K562 (cell line): Measurements from ENCODE around the gene LETM1. TPM values are rescaled to one million over a fixed set of nuclear protein-coding genes. Genes with fewer than 3 reads are reported as not detected.

ENCODE experiments used
- ATAC-seq: fragments of 200-7000 bp; cut with Tn5 transposase; 3 replicates; pipeline ENCODE4 v1.9.1; 2020; ENCODE audit warnings: moderate library complexity
- BruUV-seq: library from RNA; stranded (reverse); fragments of 400-500 nt; replicated peaks from 2 replicates; lab custom pipeline; 2021; lab: Mats Ljungman, UMichigan
- CTCF ChIA-PET: fragments of 300-600 bp; formaldehyde crosslinking; extraction: SDS; loops from one replicate; lab custom pipeline; 2021; ENCODE audit warnings: low intra/inter-chr PET ratio; lab: Yijun Ruan, JAX
- POLR2A ChIA-PET: fragments of 300-600, 350-650 bp; sonication (Branson Sonifier 250); formaldehyde crosslinking; extraction: SDS; loops from one replicate; lab custom pipeline; 2021; ENCODE audit warnings: antibody characterized with exemption, inconsistent platforms; lab: Yijun Ruan, JAX
- DNase-seq, 4 experiments: peaks; one replicate each; pipeline versions ENCODE4 v3.0.0 to v3.0.0-alpha.2; 2011 to 2018; ENCODE audit warnings: low spot score in 3 of 4, mixed read lengths in 3 of 4; ENCODE audit errors: extremely low read depth in 1 of 4
- FAIRE-seq: peaks from 2 replicates; lab custom pipeline; 2011; peaks lifted over from hg19 to GRCh38; lab: Jason Lieb, UNC
- H2AFZ ChIP-seq: 2 replicates; pipeline ENCODE4 v1.6.0; 2011; ENCODE audit warnings: low read depth, low read length, control low read depth, inconsistent platforms
- H3K27ac ChIP-seq: fragments of 200-600 bp; 3 replicates; pipeline ENCODE4 v1.8.0; 2011; ENCODE audit warnings: low read depth, mild to moderate bottlenecking, control low read depth, inconsistent platforms, low read length, moderate library complexity, mixed read lengths; ENCODE audit errors: extremely low read depth
- H3K27me3 ChIP-seq, 2 experiments: fragments of 300-600 bp in 1 of 2; 2 replicates in 1 of 2; 3 replicates in 1 of 2; pipeline versions ENCODE4 v1.6.0 to v1.8.0; 2011; ENCODE audit warnings: inconsistent platforms in 2 of 2, low read length in 2 of 2, mild to moderate bottlenecking in 1 of 2, mixed read lengths in 1 of 2, moderate library complexity in 1 of 2; ENCODE audit not compliant: control insufficient read depth in 2 of 2, insufficient read depth in 2 of 2
- H3K36me3 ChIP-seq: fragments of 300-600 bp; 3 replicates; pipeline ENCODE4 v1.8.0; 2011; ENCODE audit warnings: mild to moderate bottlenecking, low read length, inconsistent platforms; ENCODE audit not compliant: control insufficient read depth, insufficient read depth
- H3K4me1 ChIP-seq, 2 experiments: fragments of 200-600 bp in 1 of 2; replicated peaks in 1 of 2; 2 replicates in 1 of 2; 3 replicates in 1 of 2; pipeline versions ENCODE4 v1.5.1 to v1.8.0; 2011; ENCODE audit warnings: inconsistent platforms in 2 of 2, low read length in 2 of 2, mild to moderate bottlenecking in 1 of 2, mixed read lengths in 1 of 2, moderate library complexity in 1 of 2; ENCODE audit not compliant: control insufficient read depth in 2 of 2, insufficient read depth in 2 of 2
- H3K4me2 ChIP-seq: 2 replicates; pipeline ENCODE4 v1.6.1; 2011; ENCODE audit warnings: low read length, control low read depth, inconsistent platforms, mixed read lengths; ENCODE audit not compliant: insufficient read depth
- H3K4me3 ChIP-seq: fragments of 200-600 bp; sonication (generic), shearing (Covaris generic); 2 replicates; pipeline ENCODE4 v1.5.1; 2016; ENCODE audit warnings: control low read depth, inconsistent platforms
- H3K79me2 ChIP-seq: fragments of 200-600 bp; 3 replicates; pipeline ENCODE4 v1.8.0; 2011; ENCODE audit warnings: low read length, inconsistent platforms; ENCODE audit not compliant: control insufficient read depth, insufficient read depth
- H3K9ac ChIP-seq, 2 experiments: 2 replicates each; pipeline versions ENCODE4 v1.6.0 to v1.6.1; 2011; ENCODE audit warnings: low read depth in 2 of 2, low read length in 2 of 2, control low read depth in 1 of 2, inconsistent platforms in 1 of 2, mild to moderate bottlenecking in 1 of 2, mixed read lengths in 1 of 2; ENCODE audit not compliant: insufficient read depth in 1 of 2
- H3K9me1 ChIP-seq: one replicate; pipeline ENCODE4 v1.6.0; 2011; ENCODE audit warnings: inconsistent platforms, mild to moderate bottlenecking, low read length, moderate library complexity; ENCODE audit not compliant: control insufficient read depth, insufficient read depth
- H3K9me3 ChIP-seq: replicated peaks from 2 replicates; pipeline ENCODE4 v1.5.1; 2011; ENCODE audit warnings: low read depth, low read length, inconsistent platforms; ENCODE audit not compliant: control insufficient read depth, insufficient read depth
- H4K20me1 ChIP-seq: replicated peaks from 2 replicates; pipeline ENCODE4 v1.6.1; 2011; ENCODE audit warnings: low read length, inconsistent platforms, mixed read lengths; ENCODE audit not compliant: control insufficient read depth, insufficient read depth
- ATF6 ChIP-seq: sonication (generic); formaldehyde crosslinking; IDR thresholded peaks from 2 replicates; pipeline ENCODE4 v1.4.0; 2020; ENCODE audit warnings: mild to moderate bottlenecking, missing genetic modification reagents
- FOXK1 ChIP-seq: sonication (generic); formaldehyde crosslinking; IDR thresholded peaks from 2 replicates; pipeline ENCODE4 v1.8.0; 2022; ENCODE audit warnings: missing genetic modification reagents, mild to moderate bottlenecking, borderline replicate concordance
- KDM2B ChIP-seq: fragments of 250-450 bp; sonication (Bioruptor Pico); IDR thresholded peaks from 2 replicates; pipeline ENCODE4 v1.8.0; 2021; ENCODE audit warnings: mild to moderate bottlenecking, moderate library complexity
- KLF10 ChIP-seq: fragments of 250-450 bp; sonication (Bioruptor Pico); IDR thresholded peaks from 2 replicates; pipeline ENCODE4 v1.6.1; 2021; ENCODE audit warnings: matching md5 sums
- MAZ ChIP-seq, 2 experiments: fragments of 450-650 bp in 1 of 2; sonication (generic) in 1 of 2; formaldehyde crosslinking; IDR thresholded peaks in 1 of 2; conservative IDR thresholded peaks in 1 of 2; 2 replicates each; pipeline versions ENCODE4 v1.4.0 to v1.5.0; 2020; ENCODE audit warnings: mild to moderate bottlenecking in 1 of 2, missing genetic modification reagents in 1 of 2
- NR2C2 ChIP-seq, 2 experiments: fragments of 200-800 bp in 1 of 2; sonication (Bioruptor generic) in 1 of 2; sonication (generic) in 1 of 2; formaldehyde crosslinking in 1 of 2; IDR thresholded peaks; 2 replicates each; pipeline versions ENCODE4 v1.6.1 to v1.8.0; 2016 to 2022; ENCODE audit warnings: mild to moderate bottlenecking in 1 of 2, missing compliant biosample characterization in 1 of 2, missing genetic modification characterization in 1 of 2, missing genetic modification reagents in 1 of 2
- NR3C1 ChIP-seq: sonication (generic); formaldehyde crosslinking; IDR thresholded peaks from 2 replicates; pipeline ENCODE4 v1.8.1; 2022; ENCODE audit warnings: missing genetic modification reagents
- NR4A1 ChIP-seq, 2 experiments: fragments of 250-450 bp in 1 of 2; fragments of 450-650 bp in 1 of 2; sonication (Bioruptor Pico) in 1 of 2; IDR thresholded peaks; 2 replicates each; pipeline versions ENCODE4 v1.4.0 to v1.6.1; 2016 to 2020; ENCODE audit warnings: mild to moderate bottlenecking in 2 of 2, missing compliant biosample characterization in 1 of 2, missing genetic modification characterization in 1 of 2, moderate library complexity in 1 of 2
- POLR2G ChIP-seq: fragments of 200-400 bp; formaldehyde crosslinking; IDR thresholded peaks from 2 replicates; pipeline ENCODE4 v1.6.1; 2017; ENCODE audit warnings: low read depth, mild to moderate bottlenecking, antibody characterized with exemption, low read length, moderate library complexity
- RUNX1 ChIP-seq: sonication (generic); IDR thresholded peaks from 2 replicates; pipeline ENCODE4 v1.6.1; 2016; ENCODE audit warnings: antibody characterized with exemption, low read depth
- SMARCA5 ChIP-seq: fragments of 450-650 bp; IDR thresholded peaks from 2 replicates; pipeline ENCODE4 v1.6.1; 2016
- TAL1 ChIP-seq: fragments of 450-650 bp; IDR thresholded peaks from 2 replicates; pipeline ENCODE4 v1.6.1; 2016; ENCODE audit warnings: mild to moderate bottlenecking
- TOE1 ChIP-seq, 2 experiments: fragments of 450-650 bp in 1 of 2; sonication (generic) in 1 of 2; formaldehyde crosslinking in 1 of 2; IDR thresholded peaks; 2 replicates each; pipeline versions ENCODE4 v1.7.1 to v1.8.0; 2016 to 2022; ENCODE audit warnings: borderline replicate concordance in 2 of 2, mild to moderate bottlenecking in 2 of 2, antibody characterized with exemption in 1 of 2, inconsistent platforms in 1 of 2, low read depth in 1 of 2, missing genetic modification reagents in 1 of 2, moderate library complexity in 1 of 2
- ZBTB8A ChIP-seq: fragments of 450-650 bp; IDR thresholded peaks from 2 replicates; pipeline ENCODE4 v1.6.1; 2018; ENCODE audit warnings: mild to moderate bottlenecking, moderate library complexity; ENCODE audit not compliant: partially characterized antibody
- ZNF133 ChIP-seq: fragments of 250-450 bp; sonication (Bioruptor Pico); IDR thresholded peaks from 2 replicates; pipeline ENCODE4 v1.4.0; 2020; ENCODE audit warnings: mild to moderate bottlenecking
- ZNF583 ChIP-seq: fragments of 250-450 bp; sonication (Bioruptor Pico); IDR thresholded peaks from 2 replicates; pipeline ENCODE4 v1.4.0; 2020
- ZNF639 ChIP-seq, 2 experiments: fragments of 200-800 bp in 1 of 2; sonication (Bioruptor generic) in 1 of 2; sonication (generic) in 1 of 2; formaldehyde crosslinking in 1 of 2; IDR thresholded peaks in 1 of 2; conservative IDR thresholded peaks in 1 of 2; 2 replicates each; pipeline versions ENCODE4 v1.5.0 to v1.6.1; 2016 to 2020; ENCODE audit warnings: missing compliant biosample characterization in 1 of 2, missing genetic modification characterization in 1 of 2, missing genetic modification reagents in 1 of 2
- WGBS: fragments of 100-300 bp; shearing (Covaris generic); methylation state at CpG from one replicate; pipeline ENCODE4 v1.1.6; 2016; ENCODE audit warnings: low coverage, mixed read lengths; ENCODE audit not compliant: insufficient coverage; ENCODE audit errors: missing lambda C conversion rate; 5-methylcytosine and 5-hydroxymethylcytosine counted together
- in situ Hi-C: fragments of 300-500 bp; cut with MboI; formaldehyde crosslinking; loops from 4 replicates; pipeline ENCODE4 v1.15.0; 2018; ENCODE audit warnings: inconsistent platforms, mixed read lengths
- intact Hi-C: fragments of 100-400 bp; cut with micrococcal nuclease; formaldehyde crosslinking; loops from 2 replicates; pipeline ENCODE4 v1.14.2; 2022
- polyA plus RNA-seq, 8 experiments: library from polyadenylated mRNA; depleted of rRNA in 4 of 8; stranded (reverse) in 5 of 8; unstranded in 3 of 8; fragments of >200 nt; fragmentation: Nextera tagmentation in 2 of 8; fragmentation: Illumina TruSeq in 1 of 8; extraction: Ambion mirVana in 2 of 8; extraction: Trizol in 1 of 8; gene quantifications; 2 replicates each; pipeline versions ENCODE4 v1.2.1 to v1.2.3, GENCODE V29; 2011 to 2014; ENCODE audit warnings: inconsistent platforms in 1 of 8, missing spikeins in 1 of 8
- total RNA-seq, 7 experiments: library from RNA; depleted of rRNA in 6 of 7; stranded (reverse); fragments of >200 nt in 6 of 7; fragmentation: Illumina TruSeq in 2 of 7; extraction: Trizol in 2 of 7; gene quantifications; 2 replicates each; pipeline versions ENCODE4 v1.2.1 to v1.2.3, GENCODE V29; 2011 to 2021; ENCODE audit warnings: low replicate concordance in 1 of 7

Gene LETM1
- total and polyA plus RNA-seq, 9 of the 15 experiments (the other 6 are each of a cell fraction or from before 2014, with no cell fraction given): 3.9 to 109 (median 35.0) TPM

DNA sequence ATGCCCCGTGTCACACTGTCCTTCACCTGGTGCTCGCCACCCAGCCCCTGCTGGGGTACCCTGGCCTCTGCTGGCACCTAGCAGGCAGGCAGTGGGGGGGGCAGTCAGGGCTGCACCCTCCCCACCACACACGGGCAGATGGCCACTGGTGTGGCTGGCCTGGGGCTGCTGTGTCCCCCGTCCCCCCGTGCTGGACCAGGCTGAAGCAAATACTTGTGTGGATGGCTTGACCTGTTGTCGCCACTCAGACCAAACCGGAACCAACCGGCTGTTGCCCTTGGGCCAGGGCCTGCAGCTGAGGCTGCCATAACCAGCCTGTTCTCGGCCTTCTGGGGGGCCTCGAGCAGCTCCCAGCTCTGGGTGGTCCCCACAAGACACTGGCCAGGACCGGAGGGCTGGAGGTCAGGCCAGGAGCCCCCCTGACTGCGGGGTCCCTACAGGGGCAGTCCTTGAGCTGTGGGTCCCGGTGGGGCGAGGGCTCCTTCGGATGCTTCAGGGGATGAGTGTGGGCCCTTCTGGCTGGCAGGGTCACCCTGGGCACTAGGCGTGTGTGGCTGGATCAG lies 58.6 kb downstream of the LETM1 start:
- in situ Hi-C loops (no loop called here), intact Hi-C loops (no loop called here)
- peak overlapping the region in 1 of 2 experiments; percentile 64; a peak in 1 of 4 replicates for H3K9ac ChIP-seq
- H3K4me2 ChIP-seq: no peak overlapping the region
- H3K9me3 ChIP-seq: no peaks in the 10 kb centered on the region
- peaks cover 7% of the 10 kb centered on the region for H3K9me1 ChIP-seq
- POLR2A ChIA-PET: interaction anchor here (0.6 to 1.4 kb wide), 2 partner anchors 8 to 49 kb away, joined by 3 to 4 read pairs; no protein-coding TSS in a partner anchor
- H4K20me1 ChIP-seq: peaks cover 20% of the 10 kb centered on the region
- no peak overlapping the region for H3K4me3 ChIP-seq
- no peak overlapping the region for H3K27ac ChIP-seq
- ATAC-seq (no peak), FAIRE-seq (no peak), DNase-seq (no peak)
- H3K27me3 ChIP-seq: no peaks in the 10 kb centered on the region
- H3K4me1 ChIP-seq: peaks cover 3 to 84% of the 10 kb centered on the region in 2 experiments; a peak in 3 of 5 replicates
- H2AFZ ChIP-seq: no peak overlapping the region
- peaks cover 48% of the 10 kb centered on the region for H3K79me2 ChIP-seq
- peaks cover 49% of the 10 kb centered on the region; the same call in 2 of the 3 replicates for H3K36me3 ChIP-seq
- BruUV-seq: no TSS peak
- CTCF ChIA-PET: no interaction called here
- WGBS: 83% methylated on average over 13 of the region's 16 CpGs
- TF ChIP-seq SMARCA5: no peak
- no peak for TF ChIP-seq NR2C2 (CRISPR knock-in tag; IDR thresholded peaks at IDR 0.05)
- TF ChIP-seq NR2C2 (tag; IDR thresholded peaks at IDR 0.05): no peak
- TF ChIP-seq RUNX1: no peak
- no peak for TF ChIP-seq KDM2B (CRISPR knock-in tag)
- TF ChIP-seq ZBTB8A: no peak
- no peak for TF ChIP-seq ZNF583 (CRISPR knock-in tag)
- TF ChIP-seq MAZ (CRISPR knock-in tag; conservative IDR thresholded peaks at IDR 0.05 in 1 of 2, IDR thresholded peaks at IDR 0.05 in 1 of 2): no peak
- no peak for TF ChIP-seq FOXK1
- TF ChIP-seq ZNF133: no peak
- TF ChIP-seq ZNF639 (CRISPR knock-in tag; conservative IDR thresholded peaks at IDR 0.05 in 1 of 2, IDR thresholded peaks at IDR 0.05 in 1 of 2): no peak
- no peak for TF ChIP-seq NR4A1 (CRISPR knock-in tag; IDR thresholded peaks at IDR 0.05)
- TF ChIP-seq NR4A1 (tag; IDR thresholded peaks at IDR 0.05): no peak
- no peak for TF ChIP-seq TOE1 (IDR thresholded peaks at IDR 0.05; ENCODE audit: borderline replicate concordance)
- no peak for TF ChIP-seq TOE1 (CRISPR knock-in tag; IDR thresholded peaks at IDR 0.05; ENCODE audit: borderline replicate concordance, low read depth)
- TF ChIP-seq NR3C1: no peak
- no peak for TF ChIP-seq KLF10 (CRISPR knock-in tag)
- TF ChIP-seq ATF6: no peak
- TF ChIP-seq TAL1: no peak
- TF ChIP-seq POLR2G: peak; percentile 40; the same call in 1 of the 2 replicates
